ENCODE measurements around the gene TTC13. TPM values are rescaled to one million over a fixed set of nuclear protein-coding genes. Genes with fewer than 3 reads are reported as not detected.
"Not testable (repeated sequence)": the region's sequence is repeated elsewhere in the genome, so short reads cannot be mapped to it uniquely, and the experiment has no call there.

Gene TTC13
- total RNA-seq, 1 donor from 2014 or later, result 15.5 TPM

- no peaks in the 10 kb centered on the region for H3K27me3 Mint-ChIP-seq (ENCODE audit: low read depth)
- TF ChIP-seq, protein P1, sequence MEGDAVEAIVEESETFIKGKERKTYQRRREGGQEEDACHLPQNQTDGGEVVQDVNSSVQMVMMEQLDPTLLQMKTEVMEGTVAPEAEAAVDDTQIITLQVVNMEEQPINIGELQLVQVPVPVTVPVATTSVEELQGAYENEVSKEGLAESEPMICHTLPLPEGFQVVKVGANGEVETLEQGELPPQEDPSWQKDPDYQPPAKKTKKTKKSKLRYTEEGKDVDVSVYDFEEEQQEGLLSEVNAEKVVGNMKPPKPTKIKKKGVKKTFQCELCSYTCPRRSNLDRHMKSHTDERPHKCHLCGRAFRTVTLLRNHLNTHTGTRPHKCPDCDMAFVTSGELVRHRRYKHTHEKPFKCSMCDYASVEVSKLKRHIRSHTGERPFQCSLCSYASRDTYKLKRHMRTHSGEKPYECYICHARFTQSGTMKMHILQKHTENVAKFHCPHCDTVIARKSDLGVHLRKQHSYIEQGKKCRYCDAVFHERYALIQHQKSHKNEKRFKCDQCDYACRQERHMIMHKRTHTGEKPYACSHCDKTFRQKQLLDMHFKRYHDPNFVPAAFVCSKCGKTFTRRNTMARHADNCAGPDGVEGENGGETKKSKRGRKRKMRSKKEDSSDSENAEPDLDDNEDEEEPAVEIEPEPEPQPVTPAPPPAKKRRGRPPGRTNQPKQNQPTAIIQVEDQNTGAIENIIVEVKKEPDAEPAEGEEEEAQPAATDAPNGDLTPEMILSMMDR (IDR thresholded peaks at IDR 0.05; ENCODE audit: unreplicated experiment), result no peak
- H3K36me3 Mint-ChIP-seq, result peaks cover 5% of the 10 kb centered on the region
- no peak overlapping the region for H3K4me3 Mint-ChIP-seq
- no peaks in the 10 kb centered on the region for H3K4me1 Mint-ChIP-seq
- no peak overlapping the region for H3K27ac Mint-ChIP-seq
- no peaks in the 10 kb centered on the region for H3K9me3 Mint-ChIP-seq
- no peak for DNase-seq (ENCODE audit: low spot score in 2 of 2, unreplicated experiment in 2 of 2)
Observed at GRCh38 chr1:231013391-231014015, 34.8 kb upstream of the TTC13 start.

- peaks cover 8% of the 10 kb centered on the region for H3K9me3 Mint-ChIP-seq
- no peak overlapping the region for H3K4me3 Mint-ChIP-seq
- H3K4me1 Mint-ChIP-seq, result no peaks in the 10 kb centered on the region
- TF ChIP-seq, protein P1 (IDR thresholded peaks at IDR 0.05; ENCODE audit: unreplicated experiment), result no peak
- DNase-seq (ENCODE audit: low spot score in 2 of 2, unreplicated experiment in 2 of 2), result no peak
- no peak overlapping the region for H3K27ac Mint-ChIP-seq
- H3K27me3 Mint-ChIP-seq (ENCODE audit: low read depth), result no peaks in the 10 kb centered on the region
- H3K36me3 Mint-ChIP-seq, result peaks cover 5% of the 10 kb centered on the region
Observed at GRCh38 chr1:231011963-231012362, 33.3 kb upstream of the TTC13 start.

- no peak for DNase-seq (ENCODE audit: low spot score in 2 of 2, unreplicated experiment in 2 of 2)
- H3K27ac Mint-ChIP-seq, result no peak overlapping the region
- H3K4me1 Mint-ChIP-seq, result no peaks in the 10 kb centered on the region
- TF ChIP-seq, protein P1 (IDR thresholded peaks at IDR 0.05; ENCODE audit: unreplicated experiment), result no peak
- peaks cover 14% of the 10 kb centered on the region for H3K9me3 Mint-ChIP-seq
- peaks cover 10% of the 10 kb centered on the region for H3K36me3 Mint-ChIP-seq
- no peak overlapping the region for H3K4me3 Mint-ChIP-seq
- H3K27me3 Mint-ChIP-seq (ENCODE audit: low read depth), result no peaks in the 10 kb centered on the region
Observed at GRCh38 chr1:231011360-231011759, 32.7 kb upstream of the TTC13 start.

- peaks cover 47% of the 10 kb centered on the region for H3K9me3 Mint-ChIP-seq
Observed at GRCh38 chr1:231007535-231007934, 28.9 kb upstream of the TTC13 start.

DNA sequence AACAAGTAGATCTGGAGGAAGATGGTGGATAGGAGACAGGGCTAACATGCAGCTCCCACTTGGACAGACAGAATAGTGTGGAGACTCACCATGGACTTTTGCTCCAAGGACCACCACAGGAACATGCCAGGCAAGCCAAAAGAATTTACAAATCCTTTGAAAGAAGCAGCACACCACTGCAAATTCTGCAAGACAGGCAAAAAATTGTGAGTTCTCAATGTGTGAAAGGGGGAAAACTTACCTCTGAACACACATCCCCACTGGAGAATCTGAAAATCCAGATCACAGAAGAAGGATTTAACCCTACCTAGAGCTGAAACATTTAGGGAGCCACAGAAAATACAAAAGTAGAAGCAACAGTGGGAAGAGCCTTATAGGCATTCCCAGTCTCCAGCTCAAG is 23.2 kb upstream of the TTC13 start:
- H3K4me1 Mint-ChIP-seq, result no peaks in the 10 kb centered on the region
- H3K27me3 Mint-ChIP-seq (ENCODE audit: low read depth), result no peaks in the 10 kb centered on the region
- no peak for DNase-seq (ENCODE audit: low spot score in 2 of 2, unreplicated experiment in 2 of 2)
- peaks cover 57% of the 10 kb centered on the region for H3K36me3 Mint-ChIP-seq
- H3K4me3 Mint-ChIP-seq, result no peak overlapping the region
- no peak overlapping the region for H3K27ac Mint-ChIP-seq
- H3K9me3 Mint-ChIP-seq, result peaks cover 41% of the 10 kb centered on the region
- TF ChIP-seq, protein P1 (IDR thresholded peaks at IDR 0.05; ENCODE audit: unreplicated experiment), result no peak

More at GRCh38 chr1:231007535-231007934, 28.9 kb upstream of the TTC13 start:
- not testable (repeated sequence) for H3K27ac Mint-ChIP-seq; H3K4me1 Mint-ChIP-seq; DNase-seq (ENCODE audit: low spot score in 2 of 2, unreplicated experiment in 2 of 2); H3K27me3 Mint-ChIP-seq (ENCODE audit: low read depth); H3K4me3 Mint-ChIP-seq
- H3K36me3 Mint-ChIP-seq, result peaks cover 39% of the 10 kb centered on the region

GRCh38 chr1:231000639-231001038 is 22.0 kb upstream of the TTC13 start:
- Mint-ChIP-seq H3K4me3 (no peak overlapping the region), H3K36me3 (peaks cover 48% of the 10 kb centered on the region), H3K4me1 (no peaks in the 10 kb centered on the region)

More at GRCh38 chr1:231000639-231001038, 22.0 kb upstream of the TTC13 start:
- no peak overlapping the region for H3K27ac Mint-ChIP-seq
- TF ChIP-seq, protein P1 (IDR thresholded peaks at IDR 0.05; ENCODE audit: unreplicated experiment), result no peak
- no peaks in the 10 kb centered on the region for H3K27me3 Mint-ChIP-seq (ENCODE audit: low read depth)
- H3K9me3 Mint-ChIP-seq, result peaks cover 28% of the 10 kb centered on the region
- DNase-seq (ENCODE audit: low spot score in 2 of 2, unreplicated experiment in 2 of 2), result no peak

All from mesothelial cell of epicardium (in vitro differentiated cells).